Osteoblast (primary cell): ENCODE measurements around the gene CCNJL. TPM values are rescaled to one million over a fixed set of nuclear protein-coding genes. Genes with fewer than 3 reads are reported as not detected.

Source experiments
- DNase-seq: peaks from one replicate; pipeline ENCODE4 v3.0.0; 2011; ENCODE audit warnings: low spot score, mixed read lengths; ENCODE audit not compliant: insufficient read length; ENCODE audit errors: missing footprints
- H2AFZ ChIP-seq: 2 replicates; pipeline ENCODE4 v1.6.0; 2011; ENCODE audit warnings: mild to moderate bottlenecking, low read length
- H3K27ac ChIP-seq: 2 replicates; pipeline ENCODE4 v1.5.1; 2011; ENCODE audit warnings: mild to moderate bottlenecking, low read depth, low read length, moderate library complexity
- H3K27me3 ChIP-seq: 2 replicates; pipeline ENCODE4 v1.6.0; 2012; ENCODE audit warnings: mild to moderate bottlenecking, control low read depth, inconsistent platforms, low read length, moderate library complexity; ENCODE audit not compliant: insufficient read depth
- H3K36me3 ChIP-seq: 2 replicates; pipeline ENCODE4 v1.5.1; 2011; ENCODE audit warnings: mild to moderate bottlenecking, low read length, control low read depth, moderate library complexity; ENCODE audit not compliant: insufficient read depth
- H3K4me1 ChIP-seq: 2 replicates; pipeline ENCODE4 v1.5.1; 2011; ENCODE audit warnings: mild to moderate bottlenecking, low read length, control low read depth, moderate library complexity; ENCODE audit not compliant: insufficient read depth
- H3K4me2 ChIP-seq: 2 replicates; pipeline ENCODE4 v1.6.0; 2011; ENCODE audit warnings: mild to moderate bottlenecking, low read length; ENCODE audit not compliant: insufficient read depth
- H3K4me3 ChIP-seq: fragments of 200-600 bp; sonication (generic); 3 replicates; pipeline ENCODE4 v1.5.1; 2012; ENCODE audit warnings: mild to moderate bottlenecking, low read length, inconsistent platforms; ENCODE audit not compliant: insufficient read depth
- H3K79me2 ChIP-seq: 2 replicates; pipeline ENCODE4 v1.6.0; 2012; ENCODE audit warnings: mild to moderate bottlenecking, low read length, control low read depth, inconsistent platforms; ENCODE audit not compliant: insufficient read depth
- H3K9me3 ChIP-seq: 2 replicates; pipeline ENCODE4 v1.5.1; 2011; ENCODE audit warnings: low read depth, low read length, control low read depth
- H4K20me1 ChIP-seq: 2 replicates; pipeline ENCODE4 v1.6.0; 2012; ENCODE audit warnings: mild to moderate bottlenecking, low read length, control low read depth; ENCODE audit not compliant: insufficient read depth
- total RNA-seq: library from RNA; depleted of rRNA; stranded (reverse); fragments of >200 nt; gene quantifications from 2 replicates; pipeline ENCODE4 v1.2.3, GENCODE V29; 2012
- TF ChIP-seq, protein P1 (sequence below): IDR thresholded peaks from 2 replicates; pipeline ENCODE4 v1.5.1; 2011; ENCODE audit warnings: mild to moderate bottlenecking, low read depth, low read length, moderate library complexity; ENCODE audit errors: extremely low read depth

Gene CCNJL
- total RNA-seq, 1 donor = 1.1 TPM

DNA sequence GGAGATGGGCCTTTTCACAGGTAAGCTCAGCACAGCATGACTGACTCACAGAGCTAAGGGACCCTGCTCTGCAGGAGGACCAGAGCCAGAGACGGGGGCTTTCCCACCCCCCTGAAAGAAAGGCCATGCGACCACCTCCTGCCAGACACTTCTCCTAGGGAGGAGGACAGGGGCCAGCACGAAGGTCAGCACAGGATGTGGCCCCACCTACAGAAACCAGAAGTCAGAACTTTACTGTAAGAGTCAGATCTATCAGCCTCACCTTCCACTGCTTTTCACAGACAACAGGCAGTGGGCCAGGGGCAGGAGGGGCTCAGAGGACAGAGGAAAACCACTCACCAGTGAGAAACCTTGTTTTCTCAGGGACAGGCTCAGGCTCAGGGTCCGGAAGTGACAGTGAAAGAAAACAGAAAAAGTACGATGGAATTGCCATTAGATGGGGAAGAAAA, 37.9 kb downstream of the CCNJL start:
- no peaks in the 10 kb centered on the region for H3K79me2 ChIP-seq
- H3K4me1 ChIP-seq = no peaks in the 10 kb centered on the region
- TF ChIP-seq, protein P1, sequence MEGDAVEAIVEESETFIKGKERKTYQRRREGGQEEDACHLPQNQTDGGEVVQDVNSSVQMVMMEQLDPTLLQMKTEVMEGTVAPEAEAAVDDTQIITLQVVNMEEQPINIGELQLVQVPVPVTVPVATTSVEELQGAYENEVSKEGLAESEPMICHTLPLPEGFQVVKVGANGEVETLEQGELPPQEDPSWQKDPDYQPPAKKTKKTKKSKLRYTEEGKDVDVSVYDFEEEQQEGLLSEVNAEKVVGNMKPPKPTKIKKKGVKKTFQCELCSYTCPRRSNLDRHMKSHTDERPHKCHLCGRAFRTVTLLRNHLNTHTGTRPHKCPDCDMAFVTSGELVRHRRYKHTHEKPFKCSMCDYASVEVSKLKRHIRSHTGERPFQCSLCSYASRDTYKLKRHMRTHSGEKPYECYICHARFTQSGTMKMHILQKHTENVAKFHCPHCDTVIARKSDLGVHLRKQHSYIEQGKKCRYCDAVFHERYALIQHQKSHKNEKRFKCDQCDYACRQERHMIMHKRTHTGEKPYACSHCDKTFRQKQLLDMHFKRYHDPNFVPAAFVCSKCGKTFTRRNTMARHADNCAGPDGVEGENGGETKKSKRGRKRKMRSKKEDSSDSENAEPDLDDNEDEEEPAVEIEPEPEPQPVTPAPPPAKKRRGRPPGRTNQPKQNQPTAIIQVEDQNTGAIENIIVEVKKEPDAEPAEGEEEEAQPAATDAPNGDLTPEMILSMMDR = no peak
- H2AFZ ChIP-seq = peak overlapping the region; percentile 59
- no peaks in the 10 kb centered on the region for H3K27me3 ChIP-seq
- H3K9me3 ChIP-seq = no peaks in the 10 kb centered on the region
- H4K20me1 ChIP-seq = no peaks in the 10 kb centered on the region
- no peak for DNase-seq
- H3K36me3 ChIP-seq = no peaks in the 10 kb centered on the region
- H3K4me2 ChIP-seq = no peak overlapping the region
- no peak overlapping the region for H3K27ac ChIP-seq
- H3K4me3 ChIP-seq = no peak overlapping the region

DNA sequence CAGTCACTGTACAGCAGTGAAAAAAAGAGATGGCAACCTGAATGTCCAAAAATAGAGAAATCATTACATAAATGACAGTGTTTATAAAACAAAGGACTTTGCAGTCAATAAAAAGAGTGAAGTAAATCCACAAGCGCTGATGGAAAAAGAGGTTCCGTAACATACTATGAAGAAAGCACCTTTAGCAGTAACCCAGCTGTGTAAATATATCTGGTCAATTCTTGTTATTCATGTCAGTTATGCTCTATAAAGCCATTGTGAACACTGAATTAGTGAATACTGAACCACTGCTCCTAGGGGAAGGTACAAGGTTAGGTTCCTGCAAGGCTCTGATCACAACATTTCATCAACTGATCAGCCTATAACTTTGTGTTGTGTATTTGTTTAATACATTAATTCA, 39.5 kb downstream of the CCNJL start:
- H3K27ac ChIP-seq = no peak overlapping the region
- no peaks in the 10 kb centered on the region for H3K79me2 ChIP-seq
- H4K20me1 ChIP-seq = no peaks in the 10 kb centered on the region
- H3K36me3 ChIP-seq = no peaks in the 10 kb centered on the region
- H3K9me3 ChIP-seq = no peaks in the 10 kb centered on the region
- no peak overlapping the region for H3K4me2 ChIP-seq
- DNase-seq = no peak
- H3K4me1 ChIP-seq = no peaks in the 10 kb centered on the region
- H3K4me3 ChIP-seq = no peak overlapping the region
- no peak overlapping the region for H2AFZ ChIP-seq
- H3K27me3 ChIP-seq = no peaks in the 10 kb centered on the region
- TF ChIP-seq, protein P1 = no peak

DNA sequence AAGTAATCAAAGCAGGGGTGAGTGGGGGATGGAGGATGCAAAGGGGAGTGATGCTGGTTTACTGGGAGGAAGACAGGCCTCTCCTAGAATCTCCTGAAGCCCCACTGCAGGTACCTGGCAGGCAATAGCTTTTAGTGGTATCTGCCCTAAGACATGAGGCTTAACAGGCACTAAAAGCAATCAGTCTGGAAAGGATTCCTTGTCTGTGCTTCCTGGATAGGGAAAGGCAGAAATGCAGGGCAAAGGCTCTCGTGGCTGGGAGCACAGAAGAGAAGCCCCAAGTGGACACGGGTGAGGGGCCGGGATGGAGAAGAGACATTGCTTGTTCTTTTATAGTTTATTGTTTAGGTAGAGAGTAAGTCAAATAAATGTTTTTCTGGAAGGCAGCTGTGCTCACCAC, 40.1 kb downstream of the CCNJL start:
- H3K4me1 ChIP-seq = no peaks in the 10 kb centered on the region
- H3K27me3 ChIP-seq = no peaks in the 10 kb centered on the region
- no peak overlapping the region for H3K4me2 ChIP-seq
- no peak for DNase-seq
- TF ChIP-seq, protein P1 = no peak
- H3K79me2 ChIP-seq = no peaks in the 10 kb centered on the region
- no peaks in the 10 kb centered on the region for H4K20me1 ChIP-seq
- H2AFZ ChIP-seq = no peak overlapping the region
- no peak overlapping the region for H3K27ac ChIP-seq
- H3K4me3 ChIP-seq = no peak overlapping the region
- H3K9me3 ChIP-seq = no peaks in the 10 kb centered on the region
- no peaks in the 10 kb centered on the region for H3K36me3 ChIP-seq

DNA sequence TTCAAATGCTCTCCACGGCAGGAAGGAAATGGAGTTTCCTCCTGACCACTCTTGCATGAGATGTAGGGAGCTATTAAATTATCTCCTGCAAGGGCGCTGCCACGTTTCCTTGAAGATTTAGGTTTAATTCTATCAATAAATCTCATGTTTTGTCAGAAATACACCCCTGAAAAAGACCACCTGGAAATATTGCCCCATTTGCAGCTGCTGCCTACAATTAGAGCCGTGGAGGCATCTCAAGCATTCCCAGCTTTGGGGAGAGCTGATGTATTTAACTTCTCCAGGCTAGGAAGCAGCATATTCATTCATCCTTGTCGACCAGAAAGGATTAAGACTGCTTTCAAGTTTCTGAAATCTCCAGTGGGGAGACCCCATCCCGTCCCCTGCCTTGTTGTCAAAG, 40.5 kb downstream of the CCNJL start:
- H3K27me3 ChIP-seq = no peaks in the 10 kb centered on the region
- H3K4me1 ChIP-seq = no peaks in the 10 kb centered on the region
- DNase-seq = no peak
- no peak overlapping the region for H3K27ac ChIP-seq
- H3K4me2 ChIP-seq = no peak overlapping the region
- H2AFZ ChIP-seq = no peak overlapping the region
- TF ChIP-seq, protein P1 = no peak
- H3K36me3 ChIP-seq = no peaks in the 10 kb centered on the region
- no peaks in the 10 kb centered on the region for H3K9me3 ChIP-seq
- H3K4me3 ChIP-seq = no peak overlapping the region
- no peaks in the 10 kb centered on the region for H3K79me2 ChIP-seq
- no peaks in the 10 kb centered on the region for H4K20me1 ChIP-seq
